Measurements from ENCODE around the gene LPIN3. TPM values are rescaled to one million over a fixed set of nuclear protein-coding genes. Genes with fewer than 3 reads are reported as not detected.

The LPIN3 gene
- polyA plus RNA-seq, 3 donors, result 0.01 TPM; not detected in 2

DNA sequence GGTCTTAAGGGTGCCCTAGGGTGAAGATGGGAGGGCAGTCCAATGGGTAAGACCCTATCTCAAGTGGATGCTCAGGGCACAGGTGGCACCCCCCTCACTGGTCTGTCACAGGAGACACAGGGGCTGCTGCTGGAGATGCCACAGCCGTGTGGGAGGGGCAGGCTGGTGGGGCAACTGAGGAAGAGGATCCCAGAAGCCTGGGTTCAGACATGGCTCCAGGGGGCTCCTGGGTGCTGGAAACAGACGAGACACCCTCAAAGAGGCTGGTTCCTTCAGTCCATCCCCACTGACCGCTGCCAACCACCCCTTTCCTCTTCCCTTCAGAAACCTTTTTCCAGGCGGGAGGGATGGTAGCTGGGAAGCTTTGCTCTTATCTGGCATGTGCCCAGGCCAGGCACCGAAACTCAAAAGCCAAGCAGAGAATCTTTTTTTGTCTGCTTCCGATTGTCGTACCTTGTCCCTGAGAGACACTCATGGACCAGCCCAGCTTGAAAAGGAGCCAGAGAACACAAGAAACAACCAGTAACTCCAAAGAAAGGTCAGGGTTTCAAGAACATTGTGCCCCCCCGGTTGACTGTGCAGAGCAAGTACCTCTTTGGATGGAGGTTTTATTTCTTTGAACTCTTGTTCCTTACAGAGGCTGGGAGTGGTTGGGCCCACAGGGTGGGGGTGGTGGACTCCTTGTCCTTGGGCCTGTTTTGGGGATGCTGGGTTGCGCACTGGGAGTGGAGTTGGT lies 54.5 kb downstream of the LPIN3 start:
- no peaks in the 10 kb centered on the region for H4K20me1 ChIP-seq (ENCODE audit: insufficient read depth, low read length)
- DNase-seq, result no peak
- no peak overlapping the region for H3K27ac ChIP-seq (ENCODE audit: low read depth in 1 of 2, low read length in 2 of 2)
- no peaks in the 10 kb centered on the region for H3K9me3 ChIP-seq (replicated peaks in 1 of 2; ENCODE audit: control insufficient read depth in 1 of 2, insufficient read depth in 1 of 2, low read length in 2 of 2)
- 96% methylated on average over 7 of the region's 9 CpGs for WGBS (ENCODE audit: insufficient coverage)
- Mint-ChIP-seq H3K27ac (peak overlapping the region in 1 of 7 donors; percentile 28), H3K4me3 (no peak overlapping the region), H3K27me3 (ENCODE audit: low read depth in 3 of 3) (peaks cover 4 to 10% (median 7%) of the 10 kb centered on the region in 3 donors), H3K4me1 (peaks cover 2% of the 10 kb centered on the region), H3K36me3 (no peaks in the 10 kb centered on the region), H3K9me3 (no peaks in the 10 kb centered on the region)
- intact Hi-C loops (cut with micrococcal nuclease), result no loop called here
- H3K4me1 ChIP-seq (ENCODE audit: control insufficient read depth in 1 of 2, insufficient read depth in 2 of 2, low read length in 2 of 2), result no peaks in the 10 kb centered on the region
- no peaks in the 10 kb centered on the region for H3K79me2 ChIP-seq (ENCODE audit: insufficient read depth, low read length)
- no peak overlapping the region for H3K4me2 ChIP-seq (replicated peaks; ENCODE audit: extremely low read depth, low read length, poor library complexity, severe bottlenecking)
- TF ChIP-seq, protein P1, sequence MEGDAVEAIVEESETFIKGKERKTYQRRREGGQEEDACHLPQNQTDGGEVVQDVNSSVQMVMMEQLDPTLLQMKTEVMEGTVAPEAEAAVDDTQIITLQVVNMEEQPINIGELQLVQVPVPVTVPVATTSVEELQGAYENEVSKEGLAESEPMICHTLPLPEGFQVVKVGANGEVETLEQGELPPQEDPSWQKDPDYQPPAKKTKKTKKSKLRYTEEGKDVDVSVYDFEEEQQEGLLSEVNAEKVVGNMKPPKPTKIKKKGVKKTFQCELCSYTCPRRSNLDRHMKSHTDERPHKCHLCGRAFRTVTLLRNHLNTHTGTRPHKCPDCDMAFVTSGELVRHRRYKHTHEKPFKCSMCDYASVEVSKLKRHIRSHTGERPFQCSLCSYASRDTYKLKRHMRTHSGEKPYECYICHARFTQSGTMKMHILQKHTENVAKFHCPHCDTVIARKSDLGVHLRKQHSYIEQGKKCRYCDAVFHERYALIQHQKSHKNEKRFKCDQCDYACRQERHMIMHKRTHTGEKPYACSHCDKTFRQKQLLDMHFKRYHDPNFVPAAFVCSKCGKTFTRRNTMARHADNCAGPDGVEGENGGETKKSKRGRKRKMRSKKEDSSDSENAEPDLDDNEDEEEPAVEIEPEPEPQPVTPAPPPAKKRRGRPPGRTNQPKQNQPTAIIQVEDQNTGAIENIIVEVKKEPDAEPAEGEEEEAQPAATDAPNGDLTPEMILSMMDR (IDR thresholded peaks at IDR 0.05), result no peak
- H2AFZ ChIP-seq (ENCODE audit: insufficient read depth, low read depth, low read length, poor library complexity, severe bottlenecking), result no peak overlapping the region
- H3K36me3 ChIP-seq (replicated peaks in 1 of 2; ENCODE audit: control insufficient read depth in 1 of 2, insufficient read depth in 2 of 2, low read length in 2 of 2), result no peaks in the 10 kb centered on the region
- H3K27me3 ChIP-seq (ENCODE audit: control insufficient read depth in 2 of 2, insufficient read depth in 2 of 2, low read length in 2 of 2), result no peaks in the 10 kb centered on the region
- H3K9ac ChIP-seq (ENCODE audit: insufficient read depth, low read length, poor library complexity, severe bottlenecking), result no peak overlapping the region
- H3K4me3 ChIP-seq (replicated peaks in 1 of 3; ENCODE audit: low read depth in 2 of 3, low read length in 3 of 3), result no peak overlapping the region

DNA sequence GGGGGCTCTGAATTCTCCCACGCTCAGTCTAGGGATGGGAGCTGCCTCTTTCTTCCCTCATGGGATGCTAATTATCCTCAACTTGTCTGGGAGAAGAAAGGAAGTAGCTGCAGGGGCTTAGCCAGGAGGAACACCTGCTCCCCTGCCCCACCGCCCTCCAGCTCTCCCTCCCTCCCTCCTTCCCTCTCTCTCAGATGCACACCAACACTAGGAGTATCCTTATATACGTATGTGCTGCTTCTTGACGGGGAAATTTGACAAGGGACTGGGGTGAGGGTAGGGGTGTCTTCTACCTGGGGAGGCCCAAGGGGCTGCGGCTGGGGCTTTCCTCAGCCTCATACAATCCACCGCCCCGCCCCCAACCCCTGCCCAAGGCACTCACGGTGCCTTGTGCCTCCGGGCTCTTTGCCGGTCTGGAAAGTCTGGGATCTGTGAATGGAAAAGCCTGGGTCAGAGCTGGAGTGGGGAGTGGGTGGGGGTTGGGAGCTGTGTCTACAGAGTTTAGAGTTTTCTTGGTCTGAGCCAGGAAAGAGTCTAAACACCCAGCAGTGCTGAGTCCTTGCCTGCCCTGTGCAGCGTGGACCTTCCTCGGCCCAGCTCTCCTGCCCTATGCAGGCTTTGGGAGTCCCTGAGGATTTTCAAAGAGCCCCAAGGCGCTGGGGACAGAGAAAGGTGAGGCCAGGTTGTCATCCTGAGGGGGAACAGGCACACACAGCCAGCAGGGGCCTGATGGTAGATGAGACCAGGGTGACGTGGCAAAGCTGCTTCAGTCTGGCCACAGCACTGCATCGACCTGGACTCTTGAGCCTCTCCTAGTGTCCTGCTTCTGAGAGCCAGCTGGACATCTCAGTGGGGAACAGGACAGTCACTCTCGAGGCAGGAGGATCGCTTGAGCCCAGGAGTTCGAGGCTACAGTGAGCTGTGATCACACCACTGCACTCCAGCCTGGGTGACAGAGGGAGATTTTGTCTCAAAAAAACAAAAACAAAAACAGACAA lies 55.3 kb downstream of the LPIN3 start:
- WGBS (ENCODE audit: insufficient coverage), result 76% methylated on average over 8 of the region's 18 CpGs

More for the DNA sequence above, 55.3 kb downstream of the LPIN3 start:
- H2AFZ ChIP-seq (ENCODE audit: insufficient read depth, low read depth, low read length, poor library complexity, severe bottlenecking), result no peak overlapping the region
- no peak for DNase-seq
- no peaks in the 10 kb centered on the region for H3K27me3 ChIP-seq (ENCODE audit: control insufficient read depth in 2 of 2, insufficient read depth in 2 of 2, low read length in 2 of 2)
- H3K4me3 ChIP-seq (replicated peaks in 1 of 3; ENCODE audit: low read depth in 2 of 3, low read length in 3 of 3), result no peak overlapping the region
- Mint-ChIP-seq H3K36me3 (no peaks in the 10 kb centered on the region), H3K27me3 (ENCODE audit: low read depth in 3 of 3) (peaks cover 1 to 9% (median 8%) of the 10 kb centered on the region in 3 donors), H3K27ac (no peak overlapping the region), H3K4me1 (peaks cover 2% of the 10 kb centered on the region), H3K9me3 (no peaks in the 10 kb centered on the region), H3K4me3 (no peak overlapping the region)
- H3K9ac ChIP-seq (ENCODE audit: insufficient read depth, low read length, poor library complexity, severe bottlenecking), result no peak overlapping the region
- H3K36me3 ChIP-seq (replicated peaks in 1 of 2; ENCODE audit: control insufficient read depth in 1 of 2, insufficient read depth in 2 of 2, low read length in 2 of 2), result no peaks in the 10 kb centered on the region
- no peaks in the 10 kb centered on the region for H4K20me1 ChIP-seq (ENCODE audit: insufficient read depth, low read length)
- no peaks in the 10 kb centered on the region for H3K79me2 ChIP-seq (ENCODE audit: insufficient read depth, low read length)
- TF ChIP-seq, protein P1 (IDR thresholded peaks at IDR 0.05), result no peak
- intact Hi-C loops (cut with micrococcal nuclease), result no loop called here
- no peak overlapping the region for H3K27ac ChIP-seq (ENCODE audit: low read depth in 1 of 2, low read length in 2 of 2)
- no peak overlapping the region for H3K4me2 ChIP-seq (replicated peaks; ENCODE audit: extremely low read depth, low read length, poor library complexity, severe bottlenecking)
- no peaks in the 10 kb centered on the region for H3K9me3 ChIP-seq (replicated peaks in 1 of 2; ENCODE audit: control insufficient read depth in 1 of 2, insufficient read depth in 1 of 2, low read length in 2 of 2)
- no peaks in the 10 kb centered on the region for H3K4me1 ChIP-seq (ENCODE audit: control insufficient read depth in 1 of 2, insufficient read depth in 2 of 2, low read length in 2 of 2)
